Endothelial cell of umbilical vein (primary cell): Measurements from ENCODE around the gene SLC10A7. TPM values are rescaled to one million over a fixed set of nuclear protein-coding genes. Genes with fewer than 3 reads are reported as not detected.

Experiments
- BruUV-seq: library from RNA; stranded (reverse); fragments of 400-500 nt; replicated peaks from 2 replicates; lab custom pipeline; 2021; lab: Mats Ljungman, UMichigan
- CTCF ChIA-PET: fragments of 300-600, 350-600 bp; sonication (Branson Sonifier 250); formaldehyde crosslinking; loops from one replicate; lab custom pipeline; 2021; ENCODE audit warnings: antibody characterized with exemption, inconsistent platforms; lab: Charles Lee
- POLR2A ChIA-PET: fragments of 300-600, 350-600 bp; sonication (Branson Sonifier 250); formaldehyde crosslinking; loops from one replicate; lab custom pipeline; 2021; ENCODE audit warnings: antibody characterized with exemption, inconsistent platforms; lab: Charles Lee
- DNase-seq: peaks from one replicate; pipeline ENCODE4 v3.0.0-alpha.2; 2011; ENCODE audit warnings: low read depth, low spot score
- FAIRE-seq: peaks from 2 replicates; lab custom pipeline; 2011; peaks lifted over from hg19 to GRCh38; lab: Jason Lieb, UNC
- H2AFZ ChIP-seq: 2 replicates; pipeline ENCODE4 v1.6.0; 2012; ENCODE audit warnings: low read depth, low read length, control low read depth, inconsistent platforms
- H3K27ac ChIP-seq: 2 replicates; pipeline ENCODE4 v1.5.1; 2011; ENCODE audit warnings: low read depth, mild to moderate bottlenecking, control low read depth, low read length, moderate library complexity; ENCODE audit not compliant: insufficient read depth
- H3K27me3 ChIP-seq, 2 experiments: 2 replicates each; pipeline versions ENCODE4 v1.6.0 to v1.6.1; 2011; ENCODE audit warnings: low read length in 2 of 2, mixed read lengths in 1 of 2; ENCODE audit not compliant: control insufficient read depth in 2 of 2, insufficient read depth in 2 of 2
- H3K36me3 ChIP-seq, 2 experiments: 2 replicates in 1 of 2; 3 replicates in 1 of 2; pipeline ENCODE4 v1.5.1; 2011; ENCODE audit warnings: low read length in 2 of 2, mild to moderate bottlenecking in 1 of 2, moderate library complexity in 1 of 2; ENCODE audit not compliant: control insufficient read depth in 2 of 2, insufficient read depth in 2 of 2; ENCODE audit errors: extremely low read depth in 1 of 2
- H3K4me1 ChIP-seq: 3 replicates; pipeline ENCODE4 v1.5.1; 2011; ENCODE audit warnings: mild to moderate bottlenecking, low read length; ENCODE audit not compliant: control insufficient read depth, insufficient read depth; ENCODE audit errors: extremely low read depth
- H3K4me2 ChIP-seq: 2 replicates; pipeline ENCODE4 v1.6.1; 2011; ENCODE audit warnings: low read length, control low read depth, mixed read lengths; ENCODE audit not compliant: insufficient read depth
- H3K4me3 ChIP-seq, 3 experiments: fragments of 200-600 bp in 1 of 3; sonication (generic), shearing (Covaris generic) in 1 of 3; replicated peaks in 1 of 3; 2 replicates each; pipeline ENCODE4 v1.5.1; 2011 to 2016; ENCODE audit warnings: control low read depth in 3 of 3, low read length in 3 of 3, mild to moderate bottlenecking in 2 of 3, inconsistent platforms in 1 of 3, low read depth in 1 of 3, moderate library complexity in 1 of 3; ENCODE audit not compliant: insufficient read depth in 1 of 3
- H3K79me2 ChIP-seq: 2 replicates; pipeline ENCODE4 v1.6.0; 2012; ENCODE audit warnings: low read length, inconsistent platforms; ENCODE audit not compliant: control insufficient read depth, insufficient read depth
- H3K9ac ChIP-seq: replicated peaks from 2 replicates; pipeline ENCODE3; 2011; ENCODE audit warnings: low read length, control low read depth; ENCODE audit not compliant: insufficient read depth; ENCODE audit errors: extremely low read depth
- H3K9me1 ChIP-seq: replicated peaks from 3 replicates; pipeline ENCODE4 v1.6.0; 2011; ENCODE audit warnings: mild to moderate bottlenecking, low read length; ENCODE audit not compliant: control insufficient read depth, insufficient read depth; ENCODE audit errors: extremely low read depth
- H3K9me3 ChIP-seq: replicated peaks from 2 replicates; pipeline ENCODE4 v1.5.1; 2012; ENCODE audit warnings: low read length, inconsistent platforms; ENCODE audit not compliant: control insufficient read depth, insufficient read depth
- H4K20me1 ChIP-seq: replicated peaks from 2 replicates; pipeline ENCODE3; 2011; ENCODE audit warnings: mild to moderate bottlenecking, low read length; ENCODE audit not compliant: control insufficient read depth, insufficient read depth; ENCODE audit errors: extremely low read depth
- CTCF ChIP-seq, 2 donors: IDR thresholded peaks; 1 replicate in 1 of 2; 2 replicates in 1 of 2; pipeline ENCODE4 v1.5.1; 2011; ENCODE audit warnings: low read length in 2 of 2, mild to moderate bottlenecking in 2 of 2, moderate library complexity in 2 of 2, control low read depth in 1 of 2, inconsistent platforms in 1 of 2, low read depth in 1 of 2; ENCODE audit not compliant: insufficient read depth in 1 of 2; ENCODE audit errors: extremely low read depth in 1 of 2
- EZH2 ChIP-seq: IDR thresholded peaks from 2 replicates; pipeline ENCODE4 v1.6.1; 2012; ENCODE audit warnings: borderline replicate concordance, low read depth, mild to moderate bottlenecking, moderate library complexity, low read length, inconsistent platforms; ENCODE audit not compliant: severe bottlenecking
- FOS ChIP-seq: IDR thresholded peaks from 2 replicates; pipeline ENCODE4 v1.6.1; 2011; ENCODE audit warnings: mild to moderate bottlenecking, low read length, moderate library complexity, borderline replicate concordance; ENCODE audit not compliant: insufficient read depth
- GATA2 ChIP-seq: IDR thresholded peaks from 2 replicates; pipeline ENCODE4 v1.7.0; 2011; ENCODE audit warnings: low read depth, mild to moderate bottlenecking, moderate library complexity, mixed read lengths, low read length; ENCODE audit not compliant: insufficient read length, insufficient read depth
- MYC ChIP-seq: IDR thresholded peaks from one replicate; pipeline ENCODE4 v1.6.1; 2011; ENCODE audit warnings: mild to moderate bottlenecking, low read depth, low read length
- POLR2A ChIP-seq: IDR thresholded peaks from 2 replicates; pipeline ENCODE4 v1.6.1; 2012; ENCODE audit warnings: low read depth, mild to moderate bottlenecking, control low read depth, low read length
- POLR2AphosphoS5 ChIP-seq: IDR thresholded peaks from 2 replicates; pipeline ENCODE4 v1.6.1; 2012; ENCODE audit warnings: low read depth, mild to moderate bottlenecking, control low read depth, low read length, moderate library complexity; ENCODE audit not compliant: insufficient read depth
- dilution Hi-C: fragments of 300-500 bp; cut with MboI; formaldehyde crosslinking; loops from one replicate; pipeline ENCODE4 v1.15.0; 2019; ENCODE audit warnings: low sequenced_read_pairs; ENCODE audit not compliant: extremely low pct_ligation_motif_present
- intact Hi-C: fragments of 100-400 bp; cut with micrococcal nuclease; formaldehyde crosslinking; loops from one replicate; pipeline ENCODE4 v1.10.0; 2022
- polyA plus RNA-seq, 4 experiments: library from polyadenylated mRNA; depleted of rRNA in 3 of 4; stranded (reverse) in 3 of 4; unstranded in 1 of 4; fragments of >200 nt; gene quantifications; 2 replicates each; pipeline versions ENCODE4 v1.2.1 to v1.2.3, GENCODE V29; 2011 to 2012; ENCODE audit warnings: missing spikeins in 1 of 4
- total RNA-seq: library from RNA; stranded (reverse); gene quantifications from 2 replicates; pipeline ENCODE4 v1.2.3, GENCODE V29; 2021

Gene SLC10A7
- total and polyA plus RNA-seq, 2 donors (not counting 3 experiments of a cell fraction or from before 2014, with no cell fraction given): 13.6 to 20.4 TPM

GRCh38 chr4:146415829-146416228 is 105.9 kb downstream of the SLC10A7 start:
- dilution Hi-C loops (no loop called here), intact Hi-C loops (no loop called here)
- Histone ChIP-seq H3K4me3 (no peak overlapping the region), H3K27ac (no peak overlapping the region), H3K9me3 (no peaks in the 10 kb centered on the region), H3K9ac (no peak overlapping the region), H3K4me2 (no peak overlapping the region), H3K27me3 (no peaks in the 10 kb centered on the region), H2AFZ (no peak overlapping the region), H4K20me1 (no peaks in the 10 kb centered on the region), H3K36me3 (no peaks in the 10 kb centered on the region), H3K4me1 (no peaks in the 10 kb centered on the region), H3K9me1 (no peaks in the 10 kb centered on the region), H3K79me2 (no peaks in the 10 kb centered on the region)
- no peak for DNase-seq
- FAIRE-seq: no peak
- no TSS peak for BruUV-seq
- POLR2A ChIA-PET: no interaction called here
- TF ChIP-seq EZH2: no peak
- no peak for TF ChIP-seq GATA2
- no peak for TF ChIP-seq MYC
- TF ChIP-seq POLR2AphosphoS5: no peak
- no peak for TF ChIP-seq CTCF (IDR thresholded peaks at IDR 0.05; ENCODE audit: extremely low read depth in 1 of 2, insufficient read depth in 1 of 2, low read depth in 1 of 2, low read length in 2 of 2)
- TF ChIP-seq POLR2A: no peak
- no peak for TF ChIP-seq FOS
- CTCF ChIA-PET: no interaction called here
